Activated T-helper 1 cell treated with Interleukin-2 at 50 U/mL for 16 hours (primary cell): ENCODE data around the gene ZDHHC4.

Source experiments
- DNase-seq: peaks from one replicate; pipeline ENCODE4 v3.0.0-alpha.2; 2020; ENCODE audit warnings: low read depth

ZDHHC4 gene

DNA sequence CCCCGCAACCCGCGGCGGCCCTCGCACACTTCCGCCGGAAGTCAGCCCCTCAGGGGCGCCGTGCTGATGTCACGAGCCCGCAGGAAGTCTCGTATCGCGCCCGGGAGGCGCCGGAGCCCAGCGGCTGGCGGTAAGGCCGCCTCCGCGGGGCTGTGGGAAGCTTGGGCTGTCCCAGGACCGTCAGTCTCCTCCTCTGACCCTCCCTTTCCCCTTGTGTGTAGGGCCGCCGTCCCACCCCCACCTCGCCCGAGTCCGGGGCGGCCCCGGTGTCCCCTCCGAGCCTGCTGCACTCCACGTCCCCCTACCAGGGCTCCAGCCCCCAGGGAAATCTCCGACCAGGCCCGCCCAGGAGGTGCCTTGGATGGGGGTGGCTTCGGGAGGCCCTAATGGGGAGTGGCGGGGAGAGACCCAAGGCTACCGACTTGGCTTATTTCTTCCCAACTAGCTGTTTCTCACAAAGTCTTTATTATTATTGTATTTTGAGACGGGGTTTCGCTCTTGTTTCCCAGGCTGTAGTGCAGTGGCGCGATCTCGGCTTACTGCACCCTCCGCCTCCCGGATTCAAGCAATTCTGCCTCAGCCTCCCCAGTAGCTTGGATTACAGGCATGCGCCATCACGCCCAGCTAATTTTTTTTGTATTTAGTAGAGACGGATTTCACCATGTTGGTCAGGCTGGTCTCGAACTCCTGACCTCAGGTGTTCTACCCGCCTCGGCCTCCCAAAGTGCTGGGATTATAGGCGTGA is at the start of gene ZDHHC4:
Gene ZDHHC4, plus strand, starts transcription at position 86 of the 745 bp plus-strand sequence. CDS start 3,108 bp downstream, outside the sequence.
- peak; percentile 79 for DNase-seq

GRCh38 chr7:6528401-6529130 is 48.7 kb upstream of the ZDHHC4 start:
- DNase-seq: no peak

DNA sequence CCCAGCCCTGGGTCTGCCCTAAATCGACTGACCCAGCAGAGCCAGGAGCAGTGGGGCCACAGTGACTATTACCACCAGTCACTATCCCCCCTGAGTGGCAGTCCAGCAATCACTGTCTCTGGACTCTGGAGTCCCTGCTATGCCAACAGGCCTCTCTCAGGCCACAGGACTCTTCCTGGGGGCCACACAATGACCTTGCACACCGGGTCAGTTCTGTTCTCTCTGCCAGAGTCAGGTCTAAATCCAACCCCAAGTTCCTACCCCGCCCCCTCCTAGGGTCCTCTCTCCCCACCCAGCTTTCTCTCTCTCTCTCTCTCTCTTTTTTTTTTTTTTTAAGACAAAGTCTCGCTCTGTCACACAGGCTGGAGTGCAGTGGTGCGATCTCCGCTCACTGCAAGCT is 47.6 kb upstream of the ZDHHC4 start:
- DNase-seq: no peak

- DNase-seq: peak; percentile 33
Observed at GRCh38 chr7:6530626-6531491, 46.4 kb upstream of the ZDHHC4 start.

DNA sequence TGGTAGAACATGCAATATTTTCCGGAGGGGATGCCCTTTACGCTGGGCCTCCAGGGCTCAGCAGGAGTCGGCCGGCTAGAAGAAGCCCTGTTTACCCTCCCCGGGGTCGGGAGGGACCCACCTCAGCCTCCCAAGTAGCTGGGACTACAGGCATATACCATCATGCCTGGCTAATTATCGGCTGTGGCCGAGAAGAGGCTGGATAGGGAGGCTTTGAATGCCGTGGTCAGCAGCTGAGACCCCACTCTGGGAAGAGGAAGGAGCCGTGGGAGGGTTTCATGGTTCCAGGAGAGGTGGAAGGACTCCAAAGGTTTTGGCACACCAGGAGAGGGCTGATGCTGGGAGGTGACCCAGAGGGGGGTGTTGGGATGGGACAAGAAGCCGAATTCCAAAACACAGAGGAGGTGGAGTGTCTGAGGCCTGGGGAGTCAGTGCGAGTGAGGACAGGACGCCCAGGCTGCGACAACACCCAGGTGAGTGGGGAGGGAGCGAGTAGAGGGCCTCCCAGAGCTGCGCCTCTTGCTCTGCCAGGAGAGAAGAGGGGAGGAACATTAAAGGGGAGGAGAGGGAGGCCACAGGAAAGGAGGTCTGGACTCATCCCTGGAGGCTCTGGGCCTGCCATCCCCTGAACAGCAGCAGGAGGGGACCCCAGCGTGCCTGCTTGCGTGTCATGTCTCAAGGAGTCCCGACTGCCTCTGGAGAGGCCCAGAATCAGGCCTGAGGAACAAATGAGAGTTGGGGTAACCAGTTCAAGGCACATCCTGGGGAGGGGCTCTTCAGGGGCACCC is 45.6 kb upstream of the ZDHHC4 start:
- DNase-seq: no peak

GRCh38 chr7:6532516-6532915 is 44.7 kb upstream of the ZDHHC4 start:
- DNase-seq: no peak

- no peak for DNase-seq
Observed at GRCh38 chr7:6533893-6534495, 43.3 kb upstream of the ZDHHC4 start.

DNA sequence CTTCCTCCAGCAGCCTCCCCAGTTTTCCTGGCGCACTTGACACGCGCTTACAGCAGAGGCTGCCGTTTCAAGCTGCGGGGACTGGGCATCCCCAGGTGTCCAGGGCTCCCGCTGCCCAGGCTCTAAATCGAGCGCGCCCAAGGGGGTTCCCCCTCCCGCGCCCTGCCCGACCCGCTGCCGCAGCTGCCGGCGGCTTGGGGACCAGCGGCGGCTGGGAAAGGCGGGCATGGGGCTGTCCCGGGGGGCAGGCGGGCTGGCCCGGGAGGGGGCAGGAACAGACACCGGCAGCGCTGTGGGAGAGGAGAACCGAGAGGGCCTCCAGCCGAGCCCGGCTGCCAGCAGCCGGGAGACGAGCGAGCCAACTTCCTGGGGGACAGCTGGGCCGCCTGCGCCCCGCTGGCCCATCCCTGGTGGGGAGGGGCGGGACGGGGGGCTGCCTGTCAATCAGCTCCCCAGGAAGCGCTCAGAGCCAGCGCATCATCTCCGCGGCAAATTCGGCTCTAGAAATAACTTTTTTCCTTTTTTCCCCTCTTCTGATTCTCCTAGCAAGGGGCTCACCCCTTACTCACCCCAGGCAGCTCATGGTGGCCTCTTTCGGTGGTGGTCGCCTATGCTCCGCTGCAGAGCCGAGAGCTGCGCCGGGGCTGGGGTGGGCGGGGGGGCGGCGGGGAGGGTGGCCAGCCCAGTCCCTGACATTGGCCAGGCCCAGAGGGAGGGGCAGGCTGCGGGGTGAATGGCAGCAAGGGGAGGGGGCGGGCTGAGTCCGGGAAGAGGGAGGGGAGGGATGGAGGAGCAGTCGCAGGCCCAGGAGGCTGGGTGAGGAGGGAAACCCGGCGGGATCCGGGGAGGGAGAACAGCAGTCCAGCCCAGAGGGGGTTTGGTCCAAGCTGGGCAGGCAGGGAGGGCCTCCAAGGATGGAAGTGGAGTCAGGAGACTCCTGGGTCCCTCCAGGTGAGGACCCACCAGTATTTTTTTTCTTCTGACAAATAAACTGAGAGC is 40.7 kb upstream of the ZDHHC4 start:
- no peak for DNase-seq

GRCh38 chr7:6542368-6542767 is 34.9 kb upstream of the ZDHHC4 start:
- no peak for DNase-seq

- no peak for DNase-seq
Observed at GRCh38 chr7:6545398-6546126, 31.7 kb upstream of the ZDHHC4 start.

DNA sequence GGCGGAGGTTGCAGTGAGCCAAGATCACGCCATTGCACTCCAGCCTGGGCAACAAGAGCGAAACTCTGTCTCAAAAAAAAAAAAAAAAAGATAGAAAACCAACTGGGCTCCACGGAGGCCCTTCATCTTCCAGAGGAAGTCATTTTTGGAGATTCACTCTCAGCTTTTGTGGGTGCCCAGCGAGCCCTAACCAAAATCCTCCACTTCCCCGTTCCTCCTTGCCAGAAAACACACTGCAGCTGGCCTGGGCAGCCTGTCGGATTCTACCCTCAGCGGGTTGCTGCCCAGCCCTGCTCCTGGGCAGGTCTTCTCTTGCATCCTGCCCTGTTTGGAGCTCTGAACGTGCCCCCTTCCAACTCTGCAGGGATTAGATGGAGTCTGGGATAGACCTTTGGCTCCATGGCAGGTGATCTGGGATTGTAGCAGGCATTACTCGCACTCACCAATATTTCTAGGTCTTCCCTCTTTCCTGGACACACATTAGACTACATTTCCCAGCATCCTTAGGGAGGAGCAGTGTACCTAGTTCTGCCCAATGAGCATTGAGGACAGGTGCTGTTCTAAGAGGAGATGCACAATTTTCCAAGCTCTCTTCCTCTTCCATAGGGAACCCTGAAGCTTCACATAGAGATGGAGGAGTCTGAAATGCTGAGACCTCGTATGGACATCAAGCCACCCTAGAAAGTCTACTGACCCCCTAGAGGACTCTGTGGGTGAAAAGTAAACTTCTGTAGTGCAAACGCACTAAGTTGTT is 30.6 kb upstream of the ZDHHC4 start:
- no peak for DNase-seq

GRCh38 chr7:6547400-6547799 is 29.9 kb upstream of the ZDHHC4 start:
- no peak for DNase-seq

- DNase-seq: no peak
Observed at GRCh38 chr7:6551016-6551511, 26.2 kb upstream of the ZDHHC4 start, which contains the start of gene GRID2IP. Gene GRID2IP, minus strand, starts transcription at chr7:6551461. Its CDS starts 25 bp downstream, at chr7:6551436.

DNA sequence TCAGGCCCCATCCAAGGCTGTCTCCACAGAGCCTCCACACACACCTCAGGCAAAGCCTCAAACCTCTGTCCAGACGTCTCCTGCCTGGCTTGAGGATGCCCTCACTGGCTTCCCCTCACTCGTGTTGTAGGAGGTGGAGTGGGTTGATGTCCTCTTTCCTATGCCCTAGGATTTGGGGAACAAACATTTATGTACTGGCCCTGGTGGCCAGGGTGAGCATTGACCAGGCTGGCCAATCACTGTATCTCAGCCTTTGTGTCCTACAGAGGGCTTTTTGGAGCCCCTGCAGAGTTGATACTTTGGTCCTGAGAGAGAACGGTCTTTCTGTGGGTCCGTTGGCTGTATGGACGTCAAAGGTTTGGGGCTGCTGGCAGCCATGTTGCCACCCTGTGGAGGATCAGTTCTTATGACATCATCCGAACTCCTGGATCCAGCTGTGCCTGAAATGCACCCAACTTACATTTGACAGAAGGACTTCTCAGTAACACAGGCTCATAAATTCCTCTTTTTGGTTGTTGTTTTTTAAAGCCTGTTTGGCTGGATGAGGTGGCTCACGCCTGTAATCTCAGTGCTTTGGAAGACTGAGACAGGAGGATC is 23.7 kb upstream of the ZDHHC4 start:
- no peak for DNase-seq

- no peak for DNase-seq
Observed at GRCh38 chr7:6554848-6555247, 22.4 kb upstream of the ZDHHC4 start.

- DNase-seq: no peak
Observed at GRCh38 chr7:6556196-6556595, 21.1 kb upstream of the ZDHHC4 start.

- no peak for DNase-seq
Observed at GRCh38 chr7:6558837-6559236, 18.4 kb upstream of the ZDHHC4 start.

GRCh38 chr7:6559896-6560295 is 17.4 kb upstream of the ZDHHC4 start:
- DNase-seq: no peak
